B cell (primary cell): ENCODE results near the gene MALRD1. TPM values are rescaled to one million over a fixed set of nuclear protein-coding genes. Genes with fewer than 3 reads are reported as not detected.

Source experiments
- ATAC-seq: fragments of 200-7000 bp; cut with Tn5 transposase; one replicate; pipeline ENCODE4 v1.10.0; 2021; ENCODE audit warnings: low read depth, mild to moderate bottlenecking, moderate number of reproducible peaks, moderate library complexity
- CTCF ChIA-PET: fragments of 350-600 bp; sonication (Branson Sonifier 250); formaldehyde crosslinking; loops from one replicate; lab custom pipeline; 2021; ENCODE audit warnings: antibody characterized with exemption, inconsistent platforms; lab: Charles Lee
- POLR2A ChIA-PET: fragments of 350-600 bp; sonication (Branson Sonifier 250); formaldehyde crosslinking; loops from one replicate; lab custom pipeline; 2021; ENCODE audit warnings: antibody characterized with exemption; lab: Charles Lee
- DNase-seq: peaks from one replicate; pipeline ENCODE4 v3.0.0; 2013
- H2AFZ ChIP-seq: 2 replicates; pipeline ENCODE4 v1.6.1; 2012; ENCODE audit warnings: mild to moderate bottlenecking, low read depth, low read length; ENCODE audit not compliant: insufficient read depth, poor library complexity, severe bottlenecking
- H3K27ac ChIP-seq, 2 donors: 1 replicate in 1 of 2; 2 replicates in 1 of 2; pipeline ENCODE4 v1.5.1; 2012 to 2013; ENCODE audit warnings: low read length in 2 of 2, mild to moderate bottlenecking in 2 of 2, moderate library complexity in 1 of 2
- H3K27me3 ChIP-seq, 4 experiments: fragments of 200-600 bp in 1 of 4; sonication (generic) in 1 of 4; replicated peaks in 1 of 4; 1 replicate in 2 of 4; 2 replicates in 2 of 4; pipeline versions ENCODE4 v1.6.1 to v1.7.0; 2013 to 2016; ENCODE audit warnings: low read length in 3 of 4, mild to moderate bottlenecking in 2 of 4, mixed read lengths in 1 of 4, moderate library complexity in 1 of 4; ENCODE audit not compliant: insufficient read depth in 4 of 4, control insufficient read depth in 3 of 4; ENCODE audit errors: control extremely low read depth in 1 of 4
- H3K36me3 ChIP-seq, 2 experiments: replicated peaks in 1 of 2; 1 replicate in 1 of 2; 2 replicates in 1 of 2; pipeline versions ENCODE4 v1.6.1 to v1.7.1; 2013; ENCODE audit warnings: low read length in 1 of 2; ENCODE audit not compliant: insufficient read depth in 2 of 2, control insufficient read depth in 1 of 2; ENCODE audit errors: control extremely low read depth in 1 of 2, extremely low read depth in 1 of 2
- H3K4me1 ChIP-seq, 2 donors: fragments of 200-600 bp in 1 of 2; sonication (generic) in 1 of 2; 1 replicate in 1 of 2; 2 replicates in 1 of 2; pipeline versions ENCODE4 v1.5.1 to v1.6.1; 2013 to 2017; ENCODE audit warnings: low read length in 2 of 2; ENCODE audit not compliant: control insufficient read depth in 2 of 2, insufficient read depth in 2 of 2
- H3K4me2 ChIP-seq: replicated peaks from 2 replicates; pipeline ENCODE3; 2012; ENCODE audit warnings: mild to moderate bottlenecking, low read depth, low read length; ENCODE audit not compliant: poor library complexity, severe bottlenecking
- H3K4me3 ChIP-seq, 5 experiments: fragments of 200-600 bp in 1 of 5; sonication (generic) in 1 of 5; 1 replicate in 3 of 5; 2 replicates in 2 of 5; pipeline versions ENCODE4 v1.5.1 to v1.7.0; 2011 to 2016; ENCODE audit warnings: low read length in 4 of 5, mild to moderate bottlenecking in 4 of 5, low read depth in 2 of 5, control low read depth in 1 of 5, moderate library complexity in 1 of 5; ENCODE audit not compliant: insufficient read depth in 1 of 5; ENCODE audit errors: control extremely low read depth in 1 of 5, extremely low read depth in 1 of 5
- H3K79me2 ChIP-seq: fragments of 200-600 bp; sonication (generic); one replicate; pipeline ENCODE4 v1.6.0; 2016; ENCODE audit warnings: low read length; ENCODE audit not compliant: control insufficient read depth, insufficient read depth
- H3K9ac ChIP-seq: fragments of 200-600 bp; sonication (generic); 2 replicates; pipeline ENCODE4 v1.6.1; 2017; ENCODE audit warnings: mild to moderate bottlenecking, low read length, moderate library complexity
- H3K9me3 ChIP-seq, 3 donors: one replicate each; pipeline versions ENCODE4 v1.6.1 to v1.7.1; 2013; ENCODE audit warnings: low read length in 2 of 3; ENCODE audit not compliant: control insufficient read depth in 2 of 3, insufficient read depth in 1 of 3; ENCODE audit errors: control extremely low read depth in 1 of 3
- H4K20me1 ChIP-seq: 2 replicates; pipeline ENCODE4 v1.6.0; 2012; ENCODE audit warnings: mild to moderate bottlenecking, low read length; ENCODE audit not compliant: insufficient read depth, control insufficient read depth, poor library complexity, severe bottlenecking
- H3K27ac Mint-ChIP-seq: one replicate; pipeline ENCODE4 v1.8.0; 2021; ENCODE audit warnings: mixed read lengths
- H3K27me3 Mint-ChIP-seq: one replicate; pipeline ENCODE4 v1.8.0; 2021; ENCODE audit warnings: mixed read lengths
- H3K4me1 Mint-ChIP-seq: one replicate; pipeline ENCODE4 v1.8.0; 2021; ENCODE audit warnings: mixed read lengths
- H3K4me3 Mint-ChIP-seq: one replicate; pipeline ENCODE4 v1.8.0; 2021; ENCODE audit warnings: mixed read lengths
- H3K9me3 Mint-ChIP-seq: one replicate; pipeline ENCODE4 v1.8.0; 2022; ENCODE audit warnings: mixed read lengths; ENCODE audit not compliant: insufficient read depth
- CTCF ChIP-seq: fragments of 200-600 bp; IDR thresholded peaks from one replicate; pipeline ENCODE4 v1.8.0; 2022; ENCODE audit warnings: antibody characterized with exemption, mild to moderate bottlenecking
- EZH2 ChIP-seq: IDR thresholded peaks from 2 replicates; pipeline ENCODE4 v1.6.1; 2012; ENCODE audit warnings: borderline replicate concordance, low read depth, mild to moderate bottlenecking, moderate library complexity, low read length; ENCODE audit not compliant: insufficient read depth, poor library complexity, severe bottlenecking
- WGBS: methylation state at CpG from one replicate; pipeline ENCODE4 v1.1.5; 2013; ENCODE audit warnings: missing lambda C conversion rate; ENCODE audit not compliant: insufficient coverage; 5-methylcytosine and 5-hydroxymethylcytosine counted together
- intact Hi-C: fragments of 100-400 bp; cut with micrococcal nuclease; formaldehyde crosslinking; loops from one replicate; pipeline ENCODE4 v1.10.0; 2022
- polyA plus RNA-seq: library from polyadenylated mRNA; depleted of rRNA; stranded (reverse); fragments of >200 nt; gene quantifications from 2 replicates; pipeline ENCODE4 v1.2.3, GENCODE V29; 2012
- total RNA-seq, 2 donors: library from RNA; stranded (reverse); fragments of 120-200 nt in 1 of 2; gene quantifications; 1 replicate in 1 of 2; 2 replicates in 1 of 2; pipeline versions ENCODE4 v1.2.3 to v1.2.4, GENCODE V29; 2013 to 2022

MALRD1 gene
- total and polyA plus RNA-seq, 2 donors (not counting 1 experiment from before 2014, with no cell fraction given), result not detected

GRCh38 chr10:19466709-19467108, 418.1 kb downstream of the MALRD1 start:
- H3K36me3 ChIP-seq, result no peaks in the 10 kb centered on the region
- H3K4me2 ChIP-seq, result no peak overlapping the region
- WGBS, result 96% methylated on average over 4 of the region's 6 CpGs
- CTCF ChIA-PET, result no interaction called here
- H3K4me3 Mint-ChIP-seq, result no peak overlapping the region
- ATAC-seq (no peak), DNase-seq (no peak)
- H3K79me2 ChIP-seq, result no peaks in the 10 kb centered on the region
- no peaks in the 10 kb centered on the region for H3K4me1 ChIP-seq
- intact Hi-C loops, result no loop called here
- POLR2A ChIA-PET, result no interaction called here
- no peak overlapping the region for H3K9ac ChIP-seq
- no peak overlapping the region for H3K27ac Mint-ChIP-seq
- H3K27me3 ChIP-seq, result no peaks in the 10 kb centered on the region
- no peak overlapping the region for H2AFZ ChIP-seq
- no peaks in the 10 kb centered on the region for H3K4me1 Mint-ChIP-seq
- H3K9me3 ChIP-seq, result no peaks in the 10 kb centered on the region
- H3K27ac ChIP-seq, result no peak overlapping the region
- H3K4me3 ChIP-seq, result no peak overlapping the region
- TF ChIP-seq CTCF (no peak), EZH2 (no peak)
- peaks cover 5% of the 10 kb centered on the region for H3K9me3 Mint-ChIP-seq
- H3K27me3 Mint-ChIP-seq, result no peaks in the 10 kb centered on the region
- H4K20me1 ChIP-seq, result no peaks in the 10 kb centered on the region

GRCh38 chr10:19468413-19468812, 419.8 kb downstream of the MALRD1 start:
- peaks cover 0 to 3% (median 0%) of the 10 kb centered on the region in 3 donors for H3K9me3 ChIP-seq
- no peak overlapping the region for H3K4me3 ChIP-seq
- no peaks in the 10 kb centered on the region for H4K20me1 ChIP-seq
- no peaks in the 10 kb centered on the region for H3K27me3 ChIP-seq
- ChIA-PET CTCF (no interaction called here), POLR2A (no interaction called here)
- H3K4me3 Mint-ChIP-seq, result no peak overlapping the region
- intact Hi-C loops, result no loop called here
- no peak overlapping the region for H3K9ac ChIP-seq
- H3K27ac Mint-ChIP-seq, result no peak overlapping the region
- no peak overlapping the region for H3K27ac ChIP-seq
- no peak overlapping the region for H3K4me2 ChIP-seq
- WGBS, result no CpG with 5 or more reads among the region's 1 CpG
- H3K4me1 Mint-ChIP-seq, result no peaks in the 10 kb centered on the region
- H3K4me1 ChIP-seq, result no peaks in the 10 kb centered on the region
- H2AFZ ChIP-seq, result no peak overlapping the region
- H3K79me2 ChIP-seq, result no peaks in the 10 kb centered on the region
- H3K9me3 Mint-ChIP-seq, result peaks cover 8% of the 10 kb centered on the region
- TF ChIP-seq CTCF, result no peak
- no peak for TF ChIP-seq EZH2
- no peaks in the 10 kb centered on the region for H3K36me3 ChIP-seq
- DNase-seq (no peak), ATAC-seq (no peak)
- no peaks in the 10 kb centered on the region for H3K27me3 Mint-ChIP-seq
